Measurements from ENCODE around the gene NDUFB7. TPM values are rescaled to one million over a fixed set of nuclear protein-coding genes. Genes with fewer than 3 reads are reported as not detected.

NDUFB7 gene
- total and polyA plus RNA-seq, 2 of the 8 experiments (the other 6 are each of a cell fraction or from before 2014, with no cell fraction given): 151 to 740 TPM

DNA sequence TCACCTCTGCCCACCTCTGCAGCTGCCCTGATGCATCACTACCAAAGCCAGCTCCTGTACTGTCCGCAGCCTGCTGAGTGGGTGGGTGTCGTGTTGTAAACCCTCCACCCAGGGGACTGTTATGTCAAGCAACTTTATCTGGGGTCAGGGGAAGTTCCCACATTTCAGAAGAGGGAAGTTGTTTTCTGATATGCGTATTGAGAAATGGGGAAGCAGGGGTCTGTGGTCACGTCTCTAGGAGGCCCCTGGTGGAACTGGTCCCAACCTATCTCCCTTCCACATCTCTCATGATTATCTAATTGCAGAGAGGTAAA lies 42.2 kb upstream of the NDUFB7 start:
- no peak overlapping the region for H3K9ac ChIP-seq (replicated peaks in 1 of 4; ENCODE audit: extremely low read depth in 1 of 4, low read depth in 3 of 4, low read length in 3 of 4)
- H4K20me1 ChIP-seq (replicated peaks in 1 of 2; ENCODE audit: control insufficient read depth in 1 of 2, insufficient read depth in 2 of 2, low read length in 2 of 2): no peaks in the 10 kb centered on the region
- TF ChIP-seq TAF1 (IDR thresholded peaks at IDR 0.05; ENCODE audit: low read depth, low read length) (no peak), RFX5 (IDR thresholded peaks at IDR 0.05; ENCODE audit: borderline replicate concordance, low read depth, low read length) (no peak), CREB1 (IDR thresholded peaks at IDR 0.05) (no peak), TEAD4 (IDR thresholded peaks at IDR 0.05; ENCODE audit: low read depth, low read length) (no peak), SIX5 (IDR thresholded peaks at IDR 0.05; ENCODE audit: low read depth, low read length) (no peak), SIN3A (conservative IDR thresholded peaks at IDR 0.05 in 1 of 2, IDR thresholded peaks at IDR 0.05 in 1 of 2; ENCODE audit: low read depth in 1 of 2, low read length in 2 of 2) (no peak), NANOG (IDR thresholded peaks at IDR 0.05; ENCODE audit: insufficient read depth, low read depth, low read length, poor library complexity, severe bottlenecking) (no peak), KDM5A (IDR thresholded peaks at IDR 0.05; ENCODE audit: low read length) (no peak), HDAC2 (IDR thresholded peaks at IDR 0.05; ENCODE audit: borderline replicate concordance in 1 of 2, low read depth in 2 of 2, low read length in 2 of 2) (no peak), POLR2AphosphoS5 (IDR thresholded peaks at IDR 0.05; ENCODE audit: low read depth, low read length) (no peak), CBX8 (IDR thresholded peaks at IDR 0.05; ENCODE audit: borderline replicate concordance, low read depth, low read length) (no peak), SUZ12 (IDR thresholded peaks at IDR 0.05; ENCODE audit: low read length) (no peak), GABPA (IDR thresholded peaks at IDR 0.05; ENCODE audit: borderline replicate concordance, insufficient read depth, low read length) (no peak), TAF7 (optimal IDR thresholded peaks at IDR 0.05; ENCODE audit: borderline replicate concordance, low read depth, low read length) (no peak)
- TF ChIP-seq, protein P1, sequence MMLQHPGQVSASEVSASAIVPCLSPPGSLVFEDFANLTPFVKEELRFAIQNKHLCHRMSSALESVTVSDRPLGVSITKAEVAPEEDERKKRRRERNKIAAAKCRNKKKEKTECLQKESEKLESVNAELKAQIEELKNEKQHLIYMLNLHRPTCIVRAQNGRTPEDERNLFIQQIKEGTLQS (IDR thresholded peaks at IDR 0.05; ENCODE audit: insufficient read depth, low read depth, low read length): no peak
- no peaks in the 10 kb centered on the region for H3K36me3 ChIP-seq (ENCODE audit: control insufficient read depth in 2 of 4, insufficient read depth in 4 of 4, low read length in 3 of 4)
- H3K23ac ChIP-seq (ENCODE audit: insufficient read length): no peak overlapping the region
- H4K5ac ChIP-seq (ENCODE audit: insufficient read length, low read depth, low read length): no peak overlapping the region
- H3K27me3 ChIP-seq (replicated peaks in 1 of 4; ENCODE audit: control insufficient read depth in 3 of 4, extremely low read depth in 1 of 4, insufficient read depth in 3 of 4, low read length in 3 of 4): no peaks in the 10 kb centered on the region
- H4K91ac ChIP-seq (replicated peaks; ENCODE audit: insufficient read length, low read length): no peak overlapping the region
- H2BK15ac ChIP-seq (ENCODE audit: low read length): no peak overlapping the region
- no peak overlapping the region for H3K4me3 ChIP-seq (ENCODE audit: extremely low read depth in 1 of 4, insufficient read depth in 2 of 4, low read depth in 3 of 4, low read length in 4 of 4)
- WGBS, 2 experiments (ENCODE audit: extremely low coverage in 1 of 2, insufficient coverage in 1 of 2, insufficient read length in 1 of 2, insufficient replicate concordance in 2 of 2, low coverage in 1 of 2, low lambda C conversion rate in 2 of 2, missing lambda C conversion rate in 1 of 2): 74% methylated on average over 4 of the region's 4 CpGs; no CpG with 5 or more reads in 1 of the 2 experiments
- H2BK5ac ChIP-seq (ENCODE audit: low read depth, low read length): no peak overlapping the region
- H3K9me3 ChIP-seq (ENCODE audit: insufficient read depth in 2 of 2, low read depth in 1 of 2, low read length in 1 of 2): peaks cover 44 to 59% of the 10 kb centered on the region in 2 experiments
- H3K18ac ChIP-seq (ENCODE audit: extremely low read depth, low read length): no peak overlapping the region
- no peaks in the 10 kb centered on the region for H3K4me1 ChIP-seq (replicated peaks in 1 of 4; ENCODE audit: control insufficient read depth in 3 of 4, insufficient read depth in 4 of 4, low read length in 3 of 4)
- no peak overlapping the region for H3K56ac ChIP-seq (replicated peaks; ENCODE audit: insufficient read length, low read depth, low read length)
- H3K4ac ChIP-seq (replicated peaks; ENCODE audit: insufficient read length, low read depth, low read length): no peak overlapping the region
- H2BK12ac ChIP-seq (ENCODE audit: low read depth, low read length): no peak overlapping the region
- POLR2A ChIA-PET (ENCODE audit: partially characterized antibody): no interaction called here
- no peak overlapping the region for H2AK5ac ChIP-seq (ENCODE audit: low read depth, low read length)
- DNase-seq (ENCODE audit: low read depth in 1 of 2, low spot score in 2 of 2): no peak
- H3K14ac ChIP-seq (ENCODE audit: insufficient read length): no peak overlapping the region
- no peak for FAIRE-seq
- no peaks in the 10 kb centered on the region for H3K79me2 ChIP-seq (ENCODE audit: control insufficient read depth in 1 of 2, insufficient read depth in 2 of 2, low read length in 2 of 2)
- H2BK20ac ChIP-seq (ENCODE audit: low read length): no peak overlapping the region
- no peak overlapping the region for H2AFZ ChIP-seq (ENCODE audit: low read length)
- H3K23me2 ChIP-seq (ENCODE audit: low read depth, low read length): no peaks in the 10 kb centered on the region
- no peak overlapping the region for H3K4me2 ChIP-seq (ENCODE audit: insufficient read depth in 1 of 2, low read depth in 2 of 2, low read length in 2 of 2)
- CTCF ChIA-PET (ENCODE audit: partially characterized antibody): no interaction called here
- no peaks in the 10 kb centered on the region for H3K79me1 ChIP-seq (ENCODE audit: low read depth, low read length)
- no peak overlapping the region for H2BK120ac ChIP-seq (replicated peaks; ENCODE audit: low read depth, low read length)
- no peak overlapping the region for H4K8ac ChIP-seq (ENCODE audit: extremely low read depth, insufficient read depth, low read length)
- H3K27ac ChIP-seq (ENCODE audit: low read depth, low read length): no peak overlapping the region

Data from H1 (cell line).